Upper lobe of left lung (tissue), 6 donors: ENCODE data around the gene JTB. TPM values are rescaled to one million over a fixed set of nuclear protein-coding genes. Genes with fewer than 3 reads are reported as not detected.

Experiments
- ATAC-seq, 2 donors: fragments of 200-7000 bp; cut with Tn5 transposase; one replicate each; pipeline ENCODE4 v1.9.1; 2022; ENCODE audit warnings: mild to moderate bottlenecking in 2 of 2, moderate library complexity in 2 of 2; ENCODE audit not compliant: low FRiP score in 2 of 2
- DNase-seq, 2 donors: peaks; one replicate each; pipeline ENCODE4 v3.0.0-alpha.2; 2019 to 2020
- H3K27ac ChIP-seq, 4 donors: fragments of 200-600 bp; sonication (generic); one replicate each; pipeline ENCODE4 v1.5.1; 2016 to 2019
- H3K27me3 ChIP-seq, 4 donors: fragments of 200-600 bp; sonication (generic); one replicate each; pipeline ENCODE4 v1.5.1; 2017 to 2019
- H3K36me3 ChIP-seq, 4 donors: fragments of 200-600 bp; sonication (generic); one replicate each; pipeline ENCODE4 v1.5.1; 2016 to 2019
- H3K4me1 ChIP-seq, 4 donors: fragments of 200-600 bp; sonication (generic); one replicate each; pipeline ENCODE4 v1.5.1; 2018 to 2019
- H3K4me3 ChIP-seq, 4 donors: fragments of 200-600 bp; sonication (generic); one replicate each; pipeline ENCODE4 v1.5.1; 2017 to 2019; ENCODE audit warnings: mild to moderate bottlenecking in 2 of 4, moderate library complexity in 1 of 4
- H3K9me3 ChIP-seq, 4 donors: fragments of 200-600 bp; sonication (generic); one replicate each; pipeline ENCODE4 v1.5.1; 2018 to 2019
- CTCF ChIP-seq, 6 experiments: fragments of 450-650 bp in 4 of 6; fragments of 200-600 bp in 2 of 6; sonication (generic) in 2 of 6; IDR thresholded peaks; one replicate each; pipeline ENCODE4 v1.5.1; 2016 to 2019; ENCODE audit warnings: antibody characterized with exemption in 6 of 6
- EP300 ChIP-seq, 4 donors: sonication (generic); formaldehyde crosslinking; IDR thresholded peaks; one replicate each; pipeline ENCODE4 v1.5.1; 2017; ENCODE audit warnings: antibody characterized with exemption in 4 of 4, control low read depth in 2 of 4
- POLR2A ChIP-seq, 4 donors: fragments of 450-650 bp; IDR thresholded peaks; one replicate each; pipeline ENCODE4 v1.5.1; 2016 to 2017; ENCODE audit warnings: antibody characterized with exemption in 4 of 4, mild to moderate bottlenecking in 2 of 4
- POLR2AphosphoS5 ChIP-seq, 2 donors: sonication (generic); formaldehyde crosslinking; IDR thresholded peaks; one replicate each; pipeline ENCODE4 v1.5.1; 2017; ENCODE audit warnings: antibody characterized with exemption in 2 of 2
- WGBS, 2 donors: methylation state at CpG; one replicate each; pipeline ENCODE4 v1.1.5; 2017 to 2018; 5-methylcytosine and 5-hydroxymethylcytosine counted together
- total RNA-seq, 6 donors: library from RNA; depleted of rRNA in 4 of 6; stranded (reverse); fragments of >200 nt in 4 of 6; gene quantifications; one replicate each; pipeline versions ENCODE4 v1.1.0 to v1.2.1, GENCODE V29; 2016 to 2021
- donor health status: DM: no; HTN: no; CAD: no; lungs with moderate emphysema.
- donor health status: DM: no; HTN: yes; CAD: no; lungs with severe emphysema.

The JTB gene
- total RNA-seq, 6 donors from 2014 or later, result 123 to 285 (median 157) TPM

DNA sequence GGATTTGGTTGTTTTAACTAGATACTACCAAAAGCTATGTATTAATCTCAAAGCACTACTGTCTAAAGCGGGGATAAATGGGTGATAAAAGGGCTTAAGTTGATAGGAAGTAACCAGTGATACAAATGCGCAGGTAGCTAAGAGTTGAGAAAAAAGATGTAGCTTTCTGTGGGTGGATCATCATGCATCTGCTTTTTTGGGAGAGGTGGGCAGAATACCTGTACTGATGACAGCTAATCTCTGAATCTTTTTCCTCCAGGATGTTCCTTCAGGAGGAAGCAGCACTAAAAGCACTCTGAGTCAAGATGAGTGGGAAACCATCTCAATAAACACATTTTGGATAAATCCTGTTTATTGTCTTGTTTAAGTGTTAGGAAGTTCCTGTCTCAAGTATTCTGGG lies 14.3 kb upstream of the JTB start:
- no peaks in the 10 kb centered on the region for H3K27me3 ChIP-seq
- peaks cover 26 to 51% (median 35%) of the 10 kb centered on the region in 4 donors for H3K4me1 ChIP-seq
- H3K36me3 ChIP-seq, result peaks cover 12 to 46% (median 37%) of the 10 kb centered on the region in 4 donors
- H3K4me3 ChIP-seq, result peak overlapping the region in 3 of 4 donors; percentile 73 to 90 (median 84)
- 82 to 90% methylated on average over 2 of the region's 2 CpGs for whole genome bisulfite sequencing, 2 donors
- no peaks in the 10 kb centered on the region for H3K9me3 ChIP-seq
- TF ChIP-seq POLR2AphosphoS5 (IDR thresholded peaks at IDR 0.05) (no peak), EP300 (IDR thresholded peaks at IDR 0.05) (no peak), CTCF (IDR thresholded peaks at IDR 0.05) (no peak), POLR2A (IDR thresholded peaks at IDR 0.05) (no peak)
- DNase-seq (no peak), ATAC-seq (no peak)
- H3K27ac ChIP-seq, result peak overlapping the region; percentile 90 to 99 (median 95)

DNA sequence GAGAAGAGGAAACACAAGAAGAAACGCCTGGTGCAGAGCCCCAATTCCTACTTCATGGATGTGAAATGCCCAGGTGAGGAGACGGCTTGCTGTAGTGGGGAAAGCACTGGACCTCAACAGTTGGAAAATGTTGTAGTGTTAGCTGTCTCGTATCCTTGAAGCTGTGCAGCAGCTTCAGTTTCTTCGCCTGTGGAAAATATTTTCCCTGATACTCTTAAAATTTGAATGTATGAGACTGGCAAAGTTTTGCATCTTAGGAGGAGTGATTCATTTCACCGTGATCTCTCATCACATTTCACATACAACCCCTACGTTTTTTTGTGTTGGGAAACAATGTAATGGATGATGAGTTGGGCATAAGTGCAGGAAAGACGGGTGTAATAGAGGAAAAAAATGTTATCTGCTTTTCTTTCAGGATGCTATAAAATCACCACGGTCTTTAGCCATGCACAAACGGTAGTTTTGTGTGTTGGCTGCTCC lies 13.7 kb upstream of the JTB start:
- Histone ChIP-seq H3K27me3 (no peaks in the 10 kb centered on the region), H3K4me1 (peaks cover 32 to 57% (median 38%) of the 10 kb centered on the region in 4 donors), H3K36me3 (peaks cover 12 to 46% (median 36%) of the 10 kb centered on the region in 4 donors), H3K27ac (peak overlapping the region; percentile 90 to 99 (median 95)), H3K9me3 (no peaks in the 10 kb centered on the region), H3K4me3 (peak overlapping the region; percentile 44 to 90 (median 78))
- DNase-seq (no peak), ATAC-seq (no peak)
- TF ChIP-seq POLR2A (IDR thresholded peaks at IDR 0.05) (no peak), EP300 (IDR thresholded peaks at IDR 0.05) (no peak), CTCF (IDR thresholded peaks at IDR 0.05) (no peak), POLR2AphosphoS5 (IDR thresholded peaks at IDR 0.05) (no peak)
- WGBS, 2 donors, result 9 to 10% methylated on average over 9 of the region's 9 CpGs

DNA sequence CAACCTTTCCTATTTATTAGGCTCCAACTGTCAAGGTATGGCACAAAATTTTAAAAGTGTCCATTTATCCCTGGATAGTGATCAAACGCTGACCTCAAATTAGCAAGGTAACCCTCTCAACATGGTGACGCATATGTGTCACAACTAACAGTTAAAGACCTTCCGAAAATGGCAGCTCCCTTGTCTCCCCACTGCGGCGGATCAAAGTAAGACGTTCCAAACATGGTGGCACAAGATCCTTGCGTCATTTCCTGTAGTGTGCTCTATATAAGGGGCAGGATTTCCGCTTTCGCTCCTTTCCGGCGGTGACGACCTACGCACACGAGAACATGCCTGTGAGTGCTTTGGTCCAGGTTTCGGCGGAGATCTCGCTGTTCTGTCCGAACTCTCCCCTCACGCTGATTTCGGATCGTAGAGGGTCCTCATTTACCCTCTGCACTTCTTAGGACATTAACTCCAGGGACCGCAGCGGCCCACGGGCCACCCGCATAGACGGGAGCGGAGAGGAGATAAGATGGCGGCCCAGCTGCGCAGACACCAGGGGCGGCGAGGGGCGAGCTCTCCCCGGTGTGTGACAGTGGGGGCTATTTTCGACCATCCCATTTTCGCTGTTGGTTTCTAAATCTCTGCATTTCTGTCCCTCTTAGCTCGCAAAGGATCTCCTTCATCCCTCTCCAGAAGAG lies 13.1 kb upstream of the JTB start, which contains the start of gene RPS27:
RPS27 (plus strand) TSS at position 295 of the 683 bp plus-strand sequence; CDS start at position 330, 35 bp downstream.
- ATAC-seq (peak; percentile 86 to 91), DNase-seq (peak; percentile 91 to 92)
- no peaks in the 10 kb centered on the region for H3K9me3 ChIP-seq
- TF ChIP-seq EP300 (IDR thresholded peaks at IDR 0.05), result peak in 2 of 4 donors; percentile 89 to 96
- peak; percentile 88 to 100 (median 96) for TF ChIP-seq POLR2A (IDR thresholded peaks at IDR 0.05)
- TF ChIP-seq POLR2AphosphoS5 (IDR thresholded peaks at IDR 0.05), result peak; percentile 100
- peak in 2 of 6 experiments; percentile 19 to 27 for TF ChIP-seq CTCF (IDR thresholded peaks at IDR 0.05)
- H3K4me1 ChIP-seq, result peaks cover 32 to 59% (median 38%) of the 10 kb centered on the region in 4 donors
- H3K27me3 ChIP-seq, result no peaks in the 10 kb centered on the region
- H3K27ac ChIP-seq, result peak within 1 kb of the TSS; percentile 90 to 99 (median 95)
- 0 to 1% methylated on average over 20 to 36 of the region's 36 CpGs for WGBS, 2 donors
- peaks cover 12 to 45% (median 31%) of the 10 kb centered on the region in 4 donors for H3K36me3 ChIP-seq
- H3K4me3 ChIP-seq, result peak within 1 kb of the TSS; percentile 44 to 90 (median 78)

GRCh38 chr1:153987621-153988020 lies 10.1 kb upstream of the JTB start:
- H3K4me3 ChIP-seq, result no peak overlapping the region
- no peak for ATAC-seq
- no peaks in the 10 kb centered on the region for H3K27me3 ChIP-seq
- peaks cover 6 to 19% (median 9%) of the 10 kb centered on the region in 4 donors for H3K36me3 ChIP-seq
- WGBS, 2 donors, result 85 to 90% methylated on average over 8 of the region's 8 CpGs
- no peaks in the 10 kb centered on the region for H3K9me3 ChIP-seq
- H3K4me1 ChIP-seq, result peaks cover 35 to 50% (median 41%) of the 10 kb centered on the region in 4 donors
- TF ChIP-seq POLR2A (IDR thresholded peaks at IDR 0.05) (no peak), EP300 (IDR thresholded peaks at IDR 0.05) (no peak), CTCF (IDR thresholded peaks at IDR 0.05) (no peak), POLR2AphosphoS5 (IDR thresholded peaks at IDR 0.05) (no peak)
- peak overlapping the region in 2 of 4 donors; percentile 89 to 90 for H3K27ac ChIP-seq
- no peak for DNase-seq
